ENCODE data around the gene ARID1B. TPM values are rescaled to one million over a fixed set of nuclear protein-coding genes. Genes with fewer than 3 reads are reported as not detected.

The ARID1B gene
- total and polyA plus RNA-seq, 2 of the 13 experiments (the other 11 are each of a cell fraction or from before 2014, with no cell fraction given): 20.1 to 32.6 TPM

DNA sequence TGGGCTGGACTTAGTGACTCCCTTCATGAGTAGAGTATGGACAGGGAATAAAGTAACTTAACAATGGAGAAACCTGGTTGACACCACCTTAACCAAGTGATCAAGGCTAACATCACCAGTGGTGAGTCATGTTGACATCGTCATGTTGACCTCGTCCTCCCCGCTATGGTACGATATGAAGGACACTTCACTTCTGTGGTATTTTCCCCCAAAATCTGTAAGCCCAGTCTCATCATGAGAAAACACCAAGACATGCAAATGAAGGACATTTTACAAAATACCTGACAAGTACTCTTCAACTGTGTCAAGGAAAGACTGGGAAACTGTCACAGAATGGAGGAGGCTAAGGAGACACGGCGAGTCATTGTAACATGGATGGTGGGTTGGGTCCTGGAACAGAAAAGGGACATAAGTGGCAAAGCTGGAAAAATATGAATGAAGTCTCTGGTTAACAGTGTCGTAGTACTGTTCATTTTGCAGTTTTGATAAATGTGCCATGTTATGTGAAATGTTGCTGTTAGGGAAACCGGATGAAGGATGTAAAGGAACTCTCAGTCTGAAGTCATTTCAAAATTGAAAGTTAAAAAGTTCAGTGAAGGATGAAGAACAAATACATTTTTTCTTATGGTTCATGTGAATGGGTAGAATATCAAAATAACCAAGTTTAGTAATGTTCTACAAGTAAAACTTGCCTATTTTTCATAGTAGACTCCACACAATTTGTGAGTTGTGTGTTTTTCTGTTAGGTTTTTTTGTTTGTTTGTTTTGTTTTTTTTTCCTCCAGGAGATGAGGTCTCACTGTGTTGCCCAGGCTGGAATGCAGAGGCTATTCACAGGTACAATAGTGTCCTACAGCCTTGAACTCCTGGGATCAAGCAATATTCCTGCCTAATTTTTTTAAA, 298.6 kb downstream of the ARID1B start:
- no peak overlapping the region for H2AFZ ChIP-seq (ENCODE audit: low read length)
- no peaks in the 10 kb centered on the region for H3K79me2 ChIP-seq (ENCODE audit: insufficient read depth, low read length)
- no peaks in the 10 kb centered on the region for H3K9me3 ChIP-seq (ENCODE audit: low read length)
- no peak overlapping the region for H3K9ac ChIP-seq (ENCODE audit: insufficient read depth, low read depth, low read length)
- in situ Hi-C loops (cut with HindIII; ENCODE audit: extremely low pct_ligation_motif_present, low pct_unique_long_range_greater_than_20kb): no loop called here
- H3K4me2 ChIP-seq (ENCODE audit: low read depth, low read length): no peak overlapping the region
- BruUV-seq (replicated peaks): no TSS peak
- POLR2A ChIA-PET: no interaction called here
- CTCF ChIA-PET (ENCODE audit: low intra/inter-chr PET ratio, low total read pairs): no interaction called here
- H3K4me3 ChIP-seq (replicated peaks in 1 of 3; ENCODE audit: insufficient read depth in 1 of 3, low read depth in 2 of 3, low read length in 3 of 3): no peak overlapping the region
- no peak for FAIRE-seq
- no peak for DNase-seq (ENCODE audit: low spot score)
- intact Hi-C loops (cut with micrococcal nuclease; ENCODE audit: unreplicated experiment): no loop called here
- no peaks in the 10 kb centered on the region for H3K4me1 ChIP-seq (ENCODE audit: insufficient read depth, low read length)
- 97% methylated on average over 8 of the region's 8 CpGs for WGBS (ENCODE audit: low lambda C conversion rate)
- TF ChIP-seq FOSL2 (CRISPR knock-in tag; IDR thresholded peaks at IDR 0.05) (peak; percentile 45; the same call in 1 of the 2 replicates), ZBTB33 (CRISPR knock-in tag; IDR thresholded peaks at IDR 0.05) (peak; percentile 62), MXD4 (CRISPR knock-in tag; IDR thresholded peaks at IDR 0.05) (no peak), ISX (CRISPR knock-in tag; conservative IDR thresholded peaks at IDR 0.05) (no peak), ZNF121 (CRISPR knock-in tag; IDR thresholded peaks at IDR 0.05) (peak; percentile 34; the same call in 1 of the 2 replicates)
- no peak for ATAC-seq
- H3K27me3 ChIP-seq (ENCODE audit: control insufficient read depth in 1 of 2, insufficient read depth in 2 of 2, low read length in 2 of 2): no peaks in the 10 kb centered on the region
- no peaks in the 10 kb centered on the region for H4K20me1 ChIP-seq (ENCODE audit: insufficient read depth, low read length)
- H3K36me3 ChIP-seq (replicated peaks in 1 of 2; ENCODE audit: control insufficient read depth in 1 of 2, insufficient read depth in 2 of 2, low read length in 2 of 2): peaks cover 0 to 11% of the 10 kb centered on the region in 2 experiments; a peak in 3 of 5 replicates
- no peak overlapping the region for H3K27ac ChIP-seq (ENCODE audit: extremely low read length, insufficient read depth, low read length)

DNA sequence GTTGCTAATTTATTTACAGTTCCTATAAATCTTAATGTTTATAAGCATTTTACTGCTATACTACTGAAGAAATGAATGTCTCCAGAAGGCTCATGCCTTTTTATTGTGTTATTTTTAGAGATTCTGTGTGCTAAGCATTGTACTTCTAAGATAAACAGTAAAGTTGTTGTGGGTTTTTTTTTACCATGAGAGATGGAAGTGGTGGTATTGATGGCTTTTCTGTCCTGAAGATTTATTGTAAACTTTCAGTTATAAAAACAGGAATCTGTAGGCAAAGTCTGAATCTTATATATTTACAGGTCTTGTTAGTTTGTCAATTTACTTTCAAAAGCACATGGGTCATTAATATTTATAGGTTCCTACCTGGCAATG, 299.3 kb downstream of the ARID1B start:
- H3K4me3 ChIP-seq (replicated peaks in 1 of 3; ENCODE audit: insufficient read depth in 1 of 3, low read depth in 2 of 3, low read length in 3 of 3): no peak overlapping the region
- no peaks in the 10 kb centered on the region for H3K79me2 ChIP-seq (ENCODE audit: insufficient read depth, low read length)
- no peak for FAIRE-seq
- no peak overlapping the region for H3K9ac ChIP-seq (ENCODE audit: insufficient read depth, low read depth, low read length)
- intact Hi-C loops (cut with micrococcal nuclease; ENCODE audit: unreplicated experiment) (no loop called here), in situ Hi-C loops (cut with HindIII; ENCODE audit: extremely low pct_ligation_motif_present, low pct_unique_long_range_greater_than_20kb) (no loop called here)
- CTCF ChIA-PET (ENCODE audit: low intra/inter-chr PET ratio, low total read pairs): no interaction called here
- H3K9me3 ChIP-seq (ENCODE audit: low read length): no peaks in the 10 kb centered on the region
- peaks cover 0 to 11% of the 10 kb centered on the region in 2 experiments; a peak in 3 of 5 replicates for H3K36me3 ChIP-seq (replicated peaks in 1 of 2; ENCODE audit: control insufficient read depth in 1 of 2, insufficient read depth in 2 of 2, low read length in 2 of 2)
- ATAC-seq: no peak
- no TSS peak for BruUV-seq (replicated peaks)
- H3K27ac ChIP-seq (ENCODE audit: extremely low read length, insufficient read depth, low read length): no peak overlapping the region
- H4K20me1 ChIP-seq (ENCODE audit: insufficient read depth, low read length): no peaks in the 10 kb centered on the region
- POLR2A ChIA-PET: no interaction called here
- H3K4me2 ChIP-seq (ENCODE audit: low read depth, low read length): no peak overlapping the region
- no peaks in the 10 kb centered on the region for H3K27me3 ChIP-seq (ENCODE audit: control insufficient read depth in 1 of 2, insufficient read depth in 2 of 2, low read length in 2 of 2)
- no peak for DNase-seq (ENCODE audit: low spot score)
- no peak overlapping the region for H2AFZ ChIP-seq (ENCODE audit: low read length)
- no peaks in the 10 kb centered on the region for H3K4me1 ChIP-seq (ENCODE audit: insufficient read depth, low read length)
- TF ChIP-seq ZNF660 (CRISPR knock-in tag; IDR thresholded peaks at IDR 0.05; ENCODE audit: borderline replicate concordance, low read depth) (no peak), CENPX (CRISPR knock-in tag; IDR thresholded peaks at IDR 0.05) (no peak), GLI4 (CRISPR knock-in tag; IDR thresholded peaks at IDR 0.05; ENCODE audit: borderline replicate concordance) (no peak), ARID4A (CRISPR knock-in tag; IDR thresholded peaks at IDR 0.05; ENCODE audit: borderline replicate concordance) (no peak), ZNF30 (CRISPR knock-in tag; IDR thresholded peaks at IDR 0.05) (no peak), ZNF607 (CRISPR knock-in tag; IDR thresholded peaks at IDR 0.05; ENCODE audit: borderline replicate concordance) (no peak), ZNF792 (CRISPR knock-in tag; IDR thresholded peaks at IDR 0.05) (no peak)
